SK-N-SH (cell line): ENCODE results near the gene VSIG10. TPM values are rescaled to one million over a fixed set of nuclear protein-coding genes. Genes with fewer than 3 reads are reported as not detected.

Experiments
- CTCF ChIA-PET: fragments of 300-600, 350-600 bp; formaldehyde crosslinking; extraction: SDS; loops from one replicate; lab custom pipeline; 2021; lab: Yijun Ruan, JAX
- POLR2A ChIA-PET: fragments of 350-600 bp; sonication (Branson Sonifier 250); formaldehyde crosslinking; extraction: SDS; loops from one replicate; lab custom pipeline; 2020; ENCODE audit warnings: antibody characterized with exemption, inconsistent platforms; lab: Yijun Ruan, JAX
- DNase-seq: peaks from one replicate; pipeline ENCODE4 v3.0.0; 2012
- H2AFZ ChIP-seq: fragments of 200-600 bp; sonication (generic); 2 replicates; pipeline ENCODE4 v1.8.1; 2016; ENCODE audit warnings: antibody characterized with exemption, mild to moderate bottlenecking, low read depth
- H3F3A ChIP-seq: fragments of 200-600 bp; sonication (generic); replicated peaks from 2 replicates; pipeline ENCODE3; 2016; ENCODE audit warnings: antibody characterized with exemption, mild to moderate bottlenecking; ENCODE audit not compliant: insufficient read depth
- H3K27ac ChIP-seq, 2 experiments: fragments of 200-500 bp in 1 of 2; fragments of 200-600 bp in 1 of 2; sonication (Bioruptor generic) in 1 of 2; sonication (generic), shearing (Covaris generic) in 1 of 2; 2 replicates each; pipeline versions ENCODE4 v1.5.1 to v1.6.1; 2014 to 2016; ENCODE audit warnings: low read depth in 2 of 2, inconsistent platforms in 1 of 2, low read length in 1 of 2, mild to moderate bottlenecking in 1 of 2, mixed read lengths in 1 of 2
- H3K27me3 ChIP-seq: fragments of 200-600 bp; sonication (generic), shearing (Covaris generic); 2 replicates; pipeline ENCODE4 v1.6.1; 2016; ENCODE audit warnings: mixed run types; ENCODE audit not compliant: insufficient read depth
- H3K36me3 ChIP-seq, 2 experiments: fragments of 200-500 bp in 1 of 2; fragments of 200-600 bp in 1 of 2; sonication (Bioruptor generic) in 1 of 2; sonication (generic) in 1 of 2; replicated peaks in 1 of 2; 2 replicates each; pipeline versions ENCODE3 to v1.5.1; 2014 to 2016; ENCODE audit warnings: low read length in 1 of 2, mild to moderate bottlenecking in 1 of 2; ENCODE audit not compliant: insufficient read depth in 2 of 2, control insufficient read depth in 1 of 2
- H3K4me1 ChIP-seq, 2 experiments: fragments of 200-500 bp in 1 of 2; fragments of 200-600 bp in 1 of 2; sonication (Bioruptor generic) in 1 of 2; sonication (generic), shearing (Covaris generic) in 1 of 2; 2 replicates each; pipeline versions ENCODE4 v1.5.1 to v1.6.1; 2014 to 2016; ENCODE audit warnings: low read depth in 1 of 2, low read length in 1 of 2, mixed run types in 1 of 2; ENCODE audit not compliant: insufficient read depth in 2 of 2, control insufficient read depth in 1 of 2
- H3K4me2 ChIP-seq: fragments of 200-600 bp; sonication (generic), shearing (Covaris generic); 2 replicates; pipeline ENCODE4 v1.6.1; 2017; ENCODE audit warnings: mixed run types
- H3K4me3 ChIP-seq, 2 experiments: fragments of 200-500 bp in 1 of 2; fragments of 200-600 bp in 1 of 2; sonication (Bioruptor generic) in 1 of 2; sonication (generic), shearing (Covaris generic) in 1 of 2; 2 replicates each; pipeline versions ENCODE4 v1.5.1 to v1.8.1; 2014 to 2016; ENCODE audit warnings: low read depth in 2 of 2, inconsistent platforms in 1 of 2, low read length in 1 of 2, mild to moderate bottlenecking in 1 of 2, mixed read lengths in 1 of 2, moderate library complexity in 1 of 2
- H3K79me2 ChIP-seq: fragments of 200-600 bp; sonication (generic); 2 replicates; pipeline ENCODE4 v1.8.1; 2017; ENCODE audit warnings: mild to moderate bottlenecking; ENCODE audit not compliant: insufficient read depth
- H3K9ac ChIP-seq: fragments of 200-600 bp; sonication (generic); 2 replicates; pipeline ENCODE4 v1.6.1; 2017; ENCODE audit warnings: mixed run types
- H3K9me2 ChIP-seq: fragments of 200-600 bp; sonication (generic); 2 replicates; pipeline ENCODE4 v1.6.1; 2017; ENCODE audit warnings: mixed run types
- H3K9me3 ChIP-seq: fragments of 200-600 bp; sonication (generic); 2 replicates; pipeline ENCODE4 v1.6.1; 2017; ENCODE audit warnings: mixed run types, mild to moderate bottlenecking, moderate library complexity
- H4K20me1 ChIP-seq: fragments of 200-600 bp; sonication (generic); 2 replicates; pipeline ENCODE4 v1.6.1; 2017; ENCODE audit warnings: mild to moderate bottlenecking, mixed run types; ENCODE audit not compliant: insufficient read depth
- EP300 ChIP-seq, 2 experiments: IDR thresholded peaks; 2 replicates each; pipeline versions ENCODE4 v1.4.0 to v1.6.1; 2012; ENCODE audit warnings: borderline replicate concordance in 1 of 2, low read depth in 1 of 2, low read length in 1 of 2
- FOSL2 ChIP-seq: IDR thresholded peaks from 2 replicates; pipeline ENCODE4 v1.4.0; 2012; ENCODE audit warnings: low read depth, mild to moderate bottlenecking, moderate library complexity, borderline replicate concordance
- FOXJ3 ChIP-seq: sonication (generic); formaldehyde crosslinking; IDR thresholded peaks from 2 replicates; pipeline ENCODE4 v1.5.1; 2020; ENCODE audit warnings: mild to moderate bottlenecking, missing genetic modification reagents
- IRF3 ChIP-seq: fragments of 150-350 bp; IDR thresholded peaks from 2 replicates; pipeline ENCODE4 v1.6.1; 2016; ENCODE audit warnings: mild to moderate bottlenecking, low read depth, low read length
- MAX ChIP-seq: IDR thresholded peaks from 2 replicates; pipeline ENCODE4 v1.4.0; 2012; ENCODE audit warnings: low read depth
- MXI1 ChIP-seq: IDR thresholded peaks from 2 replicates; pipeline ENCODE4 v1.6.1; 2012; ENCODE audit warnings: mild to moderate bottlenecking, low read depth, low read length, improper control_type of control experiment
- RAD21 ChIP-seq: IDR thresholded peaks from 2 replicates; pipeline ENCODE4 v1.6.1; 2012; ENCODE audit warnings: mild to moderate bottlenecking, low read length
- whole genome bisulfite sequencing: methylation state at CpG from one replicate; pipeline ENCODE4 v1.1.6; 2017; ENCODE audit warnings: low lambda C conversion rate; 5-methylcytosine and 5-hydroxymethylcytosine counted together
- polyA plus RNA-seq, 3 experiments: library from polyadenylated mRNA; depleted of rRNA; stranded (reverse); fragments of >200 nt; gene quantifications; 2 replicates each; pipeline ENCODE4 v1.2.3, GENCODE V29; 2012
- TF ChIP-seq, protein P1 (sequence below): IDR thresholded peaks from 2 replicates; pipeline ENCODE4 v1.6.1; 2012; ENCODE audit warnings: mild to moderate bottlenecking, low read depth, low read length, moderate library complexity

VSIG10 gene
- polyA plus RNA-seq, 1 of the 3 experiments (the other 2 are of a cell fraction) = 12.5 TPM

DNA sequence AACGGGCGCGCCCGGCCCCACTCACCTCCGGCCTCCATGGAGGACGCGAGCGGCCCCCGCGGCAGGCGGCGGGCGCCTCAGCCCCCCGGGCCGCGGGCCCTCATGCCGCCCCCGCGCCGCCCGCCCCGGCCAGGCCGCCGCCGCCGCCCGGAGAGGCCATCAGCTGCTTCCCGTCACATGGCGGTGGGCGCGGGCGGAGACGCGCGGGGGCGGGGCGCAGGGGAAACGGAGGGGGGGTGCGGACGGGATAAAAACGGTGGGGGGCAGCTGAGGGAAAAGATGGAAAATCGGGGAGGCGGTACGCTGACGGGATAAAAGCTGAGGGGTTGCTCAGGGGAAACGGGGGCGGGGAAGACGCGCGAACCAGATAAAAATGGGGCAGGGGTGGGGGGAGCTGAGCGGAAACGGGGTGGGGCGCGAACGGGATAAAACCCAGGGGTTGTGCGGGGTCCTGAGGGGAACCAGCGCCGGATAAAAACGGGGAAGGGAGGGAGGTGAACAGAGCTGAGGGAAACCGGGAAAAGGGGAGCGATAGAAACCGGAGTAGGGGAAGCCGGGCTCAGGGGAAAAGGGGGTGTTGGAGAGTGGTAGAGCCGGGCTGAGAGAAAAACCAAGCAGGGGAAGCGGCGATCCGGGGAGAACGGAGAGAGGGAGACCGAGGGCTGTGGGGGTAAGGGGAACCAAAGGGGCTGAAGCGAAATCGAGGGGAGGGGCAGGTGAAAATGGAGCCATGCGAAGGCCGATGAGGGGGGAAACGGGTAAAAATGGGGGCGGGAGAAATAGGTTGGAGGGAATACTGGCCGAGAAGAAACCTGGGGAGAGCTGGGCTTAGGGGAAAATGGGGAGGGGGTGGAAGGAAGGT, 42.6 kb downstream of the VSIG10 start, which contains the start of gene WSB2 (continued):
- TF ChIP-seq, protein P1, sequence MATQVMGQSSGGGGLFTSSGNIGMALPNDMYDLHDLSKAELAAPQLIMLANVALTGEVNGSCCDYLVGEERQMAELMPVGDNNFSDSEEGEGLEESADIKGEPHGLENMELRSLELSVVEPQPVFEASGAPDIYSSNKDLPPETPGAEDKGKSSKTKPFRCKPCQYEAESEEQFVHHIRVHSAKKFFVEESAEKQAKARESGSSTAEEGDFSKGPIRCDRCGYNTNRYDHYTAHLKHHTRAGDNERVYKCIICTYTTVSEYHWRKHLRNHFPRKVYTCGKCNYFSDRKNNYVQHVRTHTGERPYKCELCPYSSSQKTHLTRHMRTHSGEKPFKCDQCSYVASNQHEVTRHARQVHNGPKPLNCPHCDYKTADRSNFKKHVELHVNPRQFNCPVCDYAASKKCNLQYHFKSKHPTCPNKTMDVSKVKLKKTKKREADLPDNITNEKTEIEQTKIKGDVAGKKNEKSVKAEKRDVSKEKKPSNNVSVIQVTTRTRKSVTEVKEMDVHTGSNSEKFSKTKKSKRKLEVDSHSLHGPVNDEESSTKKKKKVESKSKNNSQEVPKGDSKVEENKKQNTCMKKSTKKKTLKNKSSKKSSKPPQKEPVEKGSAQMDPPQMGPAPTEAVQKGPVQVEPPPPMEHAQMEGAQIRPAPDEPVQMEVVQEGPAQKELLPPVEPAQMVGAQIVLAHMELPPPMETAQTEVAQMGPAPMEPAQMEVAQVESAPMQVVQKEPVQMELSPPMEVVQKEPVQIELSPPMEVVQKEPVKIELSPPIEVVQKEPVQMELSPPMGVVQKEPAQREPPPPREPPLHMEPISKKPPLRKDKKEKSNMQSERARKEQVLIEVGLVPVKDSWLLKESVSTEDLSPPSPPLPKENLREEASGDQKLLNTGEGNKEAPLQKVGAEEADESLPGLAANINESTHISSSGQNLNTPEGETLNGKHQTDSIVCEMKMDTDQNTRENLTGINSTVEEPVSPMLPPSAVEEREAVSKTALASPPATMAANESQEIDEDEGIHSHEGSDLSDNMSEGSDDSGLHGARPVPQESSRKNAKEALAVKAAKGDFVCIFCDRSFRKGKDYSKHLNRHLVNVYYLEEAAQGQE = no peak
- TF ChIP-seq MAX = peak; percentile 56
- no peak for TF ChIP-seq FOXJ3 (CRISPR knock-in tag)
- TF ChIP-seq EP300 (IDR thresholded peaks at IDR 0.05; ENCODE audit: borderline replicate concordance in 1 of 2, low read depth in 1 of 2, low read length in 1 of 2) = no peak
- no peak for TF ChIP-seq FOSL2
- no peak for TF ChIP-seq IRF3

DNA sequence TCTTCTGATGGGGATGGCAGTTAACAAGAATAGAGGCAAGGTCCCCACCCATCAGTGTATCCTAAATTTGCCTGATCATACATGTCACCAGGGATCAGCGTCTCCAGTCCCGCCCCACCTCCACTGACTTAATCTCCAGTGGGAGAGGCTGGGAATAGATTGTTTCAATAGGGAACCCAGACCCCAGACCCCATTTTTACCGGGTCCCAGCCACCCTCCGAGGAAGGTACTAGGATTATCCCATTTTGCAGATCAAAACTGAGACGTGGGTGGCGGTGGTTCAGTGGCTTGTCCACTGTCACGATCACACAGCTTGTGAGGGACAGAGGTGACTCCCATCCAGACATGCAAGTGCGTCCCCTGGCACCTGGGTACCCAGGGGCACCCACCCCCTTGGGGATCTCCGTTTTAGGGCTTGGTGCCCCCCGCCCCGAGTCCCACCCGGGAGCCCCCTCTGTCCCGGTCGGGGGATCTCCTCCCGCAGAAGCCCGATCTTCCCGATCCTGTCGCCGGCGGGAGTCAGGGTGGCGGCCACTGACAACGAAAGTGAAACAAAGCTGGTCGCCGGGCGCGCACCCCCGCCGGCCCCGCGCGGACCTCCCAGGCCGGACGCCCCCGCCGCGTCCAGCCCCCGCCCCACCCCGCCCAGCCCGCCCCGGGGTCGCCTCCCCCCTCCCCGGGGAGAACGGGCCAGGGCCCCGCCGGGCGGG, 43.4 kb downstream of the VSIG10 start:
- CTCF ChIA-PET = interaction anchor here (1.0 to 2.4 kb wide), 3 partner anchors 61 to 828 kb away, joined by 3 to 13 read pairs (median 4); no protein-coding TSS in a partner anchor
- DNase-seq = no peak
- Histone ChIP-seq H4K20me1 (no peaks in the 10 kb centered on the region), H2AFZ (no peak overlapping the region; the same call in 1 of the 2 replicates), H3K4me2 (peak overlapping the region; percentile 88), H3K9ac (peak overlapping the region; percentile 76), H3F3A (peaks cover 35% of the 10 kb centered on the region), H3K9me3 (no peaks in the 10 kb centered on the region), H3K9me2 (no peaks in the 10 kb centered on the region), H3K4me1 (peaks cover 10 to 14% of the 10 kb centered on the region in 2 experiments; a peak in 3 of 4 replicates), H3K27ac (peak overlapping the region; percentile 88 to 97), H3K27me3 (no peaks in the 10 kb centered on the region), H3K79me2 (peaks cover 73% of the 10 kb centered on the region), H3K36me3 (peaks cover 0 to 5% of the 10 kb centered on the region in 2 experiments), H3K4me3 (peak overlapping the region; percentile 71 to 78)
- 2% methylated on average over 5 of the region's 46 CpGs for WGBS
- POLR2A ChIA-PET = interaction anchor here (0.6 to 1.0 kb wide), 3 partner anchors 43 to 1608 kb away, joined by 3 to 4 read pairs (median 3); partner anchors contain the start of gene PEBP1
- no peak for TF ChIP-seq MXI1
- no peak for TF ChIP-seq FOXJ3 (CRISPR knock-in tag)
- no peak for TF ChIP-seq IRF3
- no peak for TF ChIP-seq RAD21
